Stimulated activated CD4-positive, alpha-beta T cell treated with anti-CD3 and anti-CD28 coated beads, Interleukin-12 subunit alpha, Interleukin-12 subunit beta, amount 100 ng/mL, for 4 hours (primary cell): ENCODE measurements around the gene TENT4B.

Source experiments
- DNase-seq: peaks from one replicate; pipeline ENCODE4 v3.0.0-alpha.2; 2020

TENT4B gene

DNA sequence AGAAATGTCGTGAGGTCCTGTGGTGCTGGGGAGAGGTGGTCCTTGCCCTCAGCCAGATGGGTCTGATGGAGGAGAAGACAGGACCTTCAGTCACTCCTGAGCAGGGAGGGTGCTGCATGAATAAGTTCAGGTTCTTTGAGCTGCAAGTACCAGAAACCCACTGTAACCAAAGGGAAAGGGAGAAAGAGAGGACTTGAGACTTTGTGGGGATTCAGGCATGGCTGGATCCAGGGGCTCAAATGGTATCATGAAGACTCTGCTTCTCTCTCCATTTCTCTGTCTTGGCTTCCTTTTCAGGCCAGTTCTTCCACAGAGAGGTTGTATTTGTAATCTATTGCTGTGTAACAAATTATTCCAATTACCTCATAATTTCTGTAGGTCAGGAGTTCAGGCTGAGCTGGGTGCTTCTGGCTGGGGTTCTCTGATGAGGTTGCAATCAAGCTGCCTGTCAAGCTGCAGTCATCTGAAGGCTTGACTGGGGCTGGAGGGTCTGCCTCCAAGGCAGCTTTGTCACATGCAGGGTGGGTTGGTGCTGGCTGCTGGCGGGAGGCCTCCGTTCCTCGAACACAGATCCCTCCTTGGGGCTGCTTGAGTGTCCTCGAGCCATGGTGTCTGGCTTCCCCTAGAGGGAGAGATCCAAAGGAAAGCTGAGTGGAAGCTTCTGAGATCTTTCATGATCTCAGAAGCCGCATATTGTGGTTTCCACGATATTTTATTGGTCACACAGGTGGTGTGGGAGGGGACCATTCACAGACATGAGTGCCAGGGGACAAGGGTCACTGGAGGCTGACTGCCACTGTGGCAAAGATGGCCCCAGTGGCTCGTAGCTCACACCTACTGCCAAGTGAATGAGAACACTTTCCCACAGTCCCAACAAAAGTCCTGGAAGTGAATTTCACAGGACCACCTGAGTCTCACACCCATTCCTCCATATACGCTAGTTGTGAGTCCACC, 107.4 kb downstream of the TENT4B start:
- DNase-seq, result no peak

DNA sequence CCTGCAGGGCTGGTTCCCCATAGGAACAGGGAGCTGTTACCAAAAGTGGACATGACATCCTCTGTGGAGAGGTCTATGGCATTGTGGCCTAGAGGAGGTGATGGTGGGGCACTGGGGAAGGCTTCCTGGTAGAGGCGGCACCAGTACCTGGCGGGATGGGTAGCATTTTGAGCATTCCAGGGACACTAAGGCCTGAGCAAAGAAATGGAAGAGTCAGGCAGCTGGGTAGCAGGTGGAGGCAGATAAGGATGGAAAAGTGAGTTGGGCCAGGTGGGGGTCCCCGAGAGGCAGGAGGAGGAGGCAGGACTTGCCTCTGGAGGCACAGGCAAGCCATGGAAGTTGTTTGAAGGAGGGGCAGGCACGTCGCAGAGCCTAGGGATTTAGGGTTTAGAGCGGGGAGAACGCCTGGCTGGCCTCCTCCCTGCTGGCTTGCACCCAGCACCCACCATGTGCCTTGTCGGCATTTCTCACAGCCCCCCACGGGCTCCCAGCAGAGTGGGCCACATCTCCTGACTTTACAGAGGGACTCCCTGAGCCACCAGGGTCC, 108.1 kb downstream of the TENT4B start:
- no peak for DNase-seq

DNA sequence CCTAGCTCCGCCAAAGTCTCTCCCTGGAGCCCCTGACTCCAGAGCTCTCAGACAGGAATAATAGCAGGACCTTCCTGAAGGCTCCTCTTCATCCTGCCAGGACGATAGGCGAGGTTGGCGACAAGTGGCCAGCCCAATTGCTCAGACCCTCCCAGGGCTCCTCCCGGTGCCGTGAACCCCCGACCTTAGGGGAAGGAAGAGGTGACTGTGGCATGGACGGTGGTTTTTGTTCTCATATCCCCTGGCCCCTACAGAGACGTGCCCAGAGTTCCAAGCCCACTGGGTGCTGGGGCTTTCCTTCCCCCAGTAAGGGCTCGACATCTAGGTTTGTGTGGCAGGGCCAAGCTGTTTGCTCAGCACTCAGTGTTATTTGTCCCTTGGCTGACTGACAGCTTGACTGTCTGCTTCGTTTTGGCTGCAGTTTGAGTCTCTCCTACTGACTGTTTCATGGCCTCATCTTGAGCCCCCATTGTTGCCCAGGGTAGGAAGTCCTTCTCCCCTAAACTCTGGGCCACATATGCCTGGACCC, 108.7 kb downstream of the TENT4B start:
- DNase-seq, result no peak

DNA sequence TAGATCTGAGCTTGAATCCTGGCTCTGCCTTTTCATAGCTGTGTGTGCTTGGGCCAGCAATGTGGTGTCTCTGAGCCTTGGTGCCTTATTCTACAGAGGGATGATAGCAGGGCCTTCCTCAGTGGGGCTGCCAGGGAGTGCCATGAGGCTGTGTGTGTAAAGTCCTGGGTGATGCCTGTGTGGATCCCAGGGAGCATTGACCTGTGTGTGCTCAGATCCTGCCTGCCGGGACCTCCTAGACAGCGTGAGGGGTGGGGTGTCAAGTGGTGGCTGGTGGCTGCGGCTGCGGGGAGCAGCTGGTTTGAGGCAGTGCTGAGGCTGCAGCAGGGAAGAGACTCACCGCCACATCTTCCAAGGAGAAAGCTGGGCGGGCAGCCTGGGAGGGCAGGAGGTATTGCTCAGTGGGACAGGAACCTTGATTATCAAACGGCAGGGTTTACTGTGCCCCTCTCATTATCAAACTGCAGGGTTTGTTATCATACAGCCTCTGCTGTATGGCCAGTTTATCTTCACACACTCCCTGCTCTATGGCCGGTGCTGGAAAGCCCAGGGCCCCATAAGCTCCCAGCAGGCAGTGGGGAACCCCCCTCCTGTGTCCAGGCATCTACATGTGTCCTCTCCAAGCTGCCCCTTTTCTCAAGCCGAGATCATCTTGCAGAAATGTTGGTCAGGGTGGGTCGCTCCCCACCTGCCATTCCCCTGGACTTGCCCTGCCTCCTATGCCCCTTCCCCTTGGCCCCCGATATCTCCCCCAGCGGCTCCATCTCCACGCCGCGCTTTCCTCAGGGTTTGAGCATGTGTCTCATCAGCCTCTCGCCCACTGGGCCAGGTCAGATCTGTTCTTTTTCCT, 110.2 kb downstream of the TENT4B start:
- no peak for DNase-seq

DNA sequence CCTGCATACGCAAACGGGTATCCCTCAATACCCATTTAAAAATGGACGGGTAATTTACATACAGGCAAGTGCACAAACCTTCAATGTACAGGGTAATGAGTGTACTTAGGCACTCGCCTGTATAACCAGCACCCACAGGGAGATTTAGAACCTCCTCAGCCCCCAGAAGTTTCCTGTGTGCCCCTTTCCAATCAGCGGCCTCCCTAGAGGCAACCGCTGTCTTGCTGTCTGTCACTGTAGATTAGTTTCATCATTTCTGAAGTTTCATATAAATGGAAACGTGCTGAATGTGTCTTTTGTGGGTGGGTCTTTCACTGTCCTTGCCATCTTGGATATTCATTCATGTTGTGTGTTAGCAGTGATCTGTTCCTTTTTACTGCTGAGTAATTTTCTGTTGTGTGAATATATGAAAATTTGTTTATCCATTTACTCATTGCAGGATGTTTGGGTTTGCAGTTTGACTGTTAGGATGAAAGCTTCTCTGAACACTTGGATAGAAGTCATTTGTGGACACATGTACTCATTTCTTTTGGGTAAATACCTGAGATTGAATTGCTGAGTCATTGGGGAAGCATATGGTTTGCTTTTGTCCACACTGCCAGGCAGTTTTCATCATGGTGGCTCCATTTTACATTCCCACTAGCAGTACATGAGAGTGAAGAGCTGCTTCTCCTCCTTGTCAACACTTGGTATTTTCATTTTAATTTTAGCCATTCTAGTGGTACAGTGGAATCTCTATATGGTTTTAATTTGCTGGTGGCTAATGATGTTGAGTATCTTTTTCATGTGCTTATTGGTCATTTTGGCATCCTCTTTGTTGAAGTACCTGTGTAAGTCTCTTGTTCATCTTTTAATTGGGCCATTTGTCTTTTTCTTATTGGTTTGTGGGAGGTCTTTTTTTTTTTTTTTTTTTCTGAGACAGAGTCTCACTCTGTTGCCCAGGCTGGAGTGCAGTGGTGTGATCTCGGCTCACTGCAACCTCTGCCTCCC, 111.1 kb downstream of the TENT4B start:
- no peak for DNase-seq

DNA sequence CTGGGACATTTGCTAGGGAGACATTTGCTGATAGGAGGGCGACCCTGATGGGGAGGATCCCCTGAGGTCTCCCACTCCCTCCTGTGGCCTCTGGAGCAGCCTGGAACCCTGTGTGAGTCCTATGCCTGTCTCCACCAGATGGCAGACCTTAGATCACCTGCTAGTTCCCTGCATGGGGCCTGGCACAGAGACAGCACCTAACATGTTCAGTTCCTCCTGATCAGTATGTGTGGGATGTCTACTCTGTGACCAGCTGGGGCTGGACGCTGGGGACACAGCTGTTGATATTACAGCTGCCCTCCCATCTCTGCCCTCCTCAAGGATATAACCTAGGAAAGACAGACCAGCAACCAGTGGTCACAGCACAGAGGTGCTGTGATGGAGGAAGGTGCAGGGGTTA, 112.2 kb downstream of the TENT4B start:
- DNase-seq, result no peak

DNA sequence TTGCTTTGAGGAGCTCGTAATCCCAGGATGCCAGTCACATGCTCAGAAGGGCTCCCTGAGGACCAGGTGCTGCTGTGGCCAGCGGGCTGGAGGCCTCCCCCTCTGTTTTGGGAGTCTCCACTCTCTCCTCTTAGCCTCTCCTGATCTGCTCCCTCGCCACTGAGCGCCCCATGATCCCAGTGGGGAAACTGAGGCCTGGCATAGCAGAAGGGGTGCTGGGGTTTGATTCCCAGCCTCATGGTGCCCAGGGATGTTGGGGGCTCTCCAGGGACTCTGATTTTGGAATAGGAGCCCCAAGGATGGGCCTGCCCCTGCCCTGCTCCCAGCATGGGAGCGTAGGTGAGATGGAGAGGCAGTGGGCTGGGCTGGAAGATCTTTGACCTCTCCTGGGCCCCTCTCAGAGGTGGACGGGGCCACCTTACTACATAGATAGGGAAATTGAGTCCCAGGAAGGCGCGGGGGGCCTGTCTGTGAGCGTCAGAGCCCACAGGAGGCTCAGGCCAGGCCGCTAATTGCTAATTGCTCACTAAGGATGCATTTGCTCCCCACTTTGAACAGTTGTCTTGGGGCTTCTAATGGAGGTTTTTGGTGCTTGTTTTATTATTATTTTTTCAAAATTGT, 112.7 kb downstream of the TENT4B start:
- DNase-seq, result no peak

DNA sequence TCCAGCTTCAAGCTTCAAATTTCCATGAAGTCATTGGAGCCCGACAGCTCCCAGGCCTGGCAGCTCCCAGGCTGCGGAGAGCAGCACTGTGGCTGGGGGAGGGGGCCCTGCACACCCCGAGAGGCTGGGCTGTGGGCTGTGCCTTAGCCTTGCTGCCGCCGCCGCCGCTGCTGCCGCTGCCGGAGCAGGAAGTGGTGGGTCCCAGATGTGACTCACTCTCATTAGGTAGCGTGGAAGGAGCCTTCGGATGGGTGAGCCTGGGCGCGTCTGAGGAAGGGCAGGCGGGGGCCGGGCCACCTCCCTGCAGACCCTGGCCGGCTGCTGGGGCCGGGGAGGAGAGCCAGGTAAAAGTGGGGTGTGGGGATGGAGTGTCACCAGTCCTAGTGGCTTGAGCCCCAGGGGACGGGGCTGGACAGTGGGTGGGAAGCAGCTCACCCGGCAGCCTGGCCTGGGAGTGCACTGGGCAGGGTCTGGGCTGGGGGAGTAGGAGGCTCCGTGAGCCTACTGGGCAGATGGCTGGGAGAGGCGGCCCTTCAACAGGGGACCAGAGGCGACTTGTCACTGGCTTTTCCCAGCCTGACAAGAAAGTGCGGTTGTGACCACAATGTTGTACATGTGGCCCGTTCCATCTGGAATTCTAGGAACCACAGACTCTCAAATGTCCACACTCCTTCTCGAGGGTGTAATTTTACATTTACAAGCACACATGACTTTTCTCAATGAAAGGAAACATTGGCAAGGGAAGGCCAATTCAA, 113.4 kb downstream of the TENT4B start, which contains the start of gene ADCY7:
ADCY7 (plus strand) TSS at position 215 of the 755 bp plus-strand sequence. CDS start 21,629 bp downstream, outside the sequence.
- DNase-seq, result peak; percentile 80

DNA sequence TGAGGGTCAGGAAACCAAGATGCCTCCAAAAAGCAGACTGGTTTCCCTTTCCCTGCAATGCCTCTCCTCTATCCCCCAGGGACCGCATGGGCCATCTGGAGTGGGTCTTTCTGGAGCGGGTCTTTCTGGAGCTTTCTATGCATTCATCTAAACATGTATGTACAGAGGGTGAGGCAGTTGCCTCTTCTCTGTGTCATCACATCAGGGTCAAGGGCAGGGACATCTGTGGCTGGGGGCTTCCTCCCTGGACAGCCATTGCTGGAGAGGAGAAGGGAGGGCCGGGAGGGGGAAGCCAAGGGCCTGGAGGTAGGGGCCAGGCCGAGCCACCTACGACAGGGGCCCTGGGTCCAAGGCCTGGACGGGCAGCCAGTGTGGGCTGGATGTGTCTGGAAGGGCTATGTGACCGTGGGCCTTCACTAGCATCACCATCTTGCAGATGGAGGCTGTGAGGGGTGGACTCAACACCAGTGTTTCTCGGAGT, 114.1 kb downstream of the TENT4B start:
- DNase-seq, result no peak

DNA sequence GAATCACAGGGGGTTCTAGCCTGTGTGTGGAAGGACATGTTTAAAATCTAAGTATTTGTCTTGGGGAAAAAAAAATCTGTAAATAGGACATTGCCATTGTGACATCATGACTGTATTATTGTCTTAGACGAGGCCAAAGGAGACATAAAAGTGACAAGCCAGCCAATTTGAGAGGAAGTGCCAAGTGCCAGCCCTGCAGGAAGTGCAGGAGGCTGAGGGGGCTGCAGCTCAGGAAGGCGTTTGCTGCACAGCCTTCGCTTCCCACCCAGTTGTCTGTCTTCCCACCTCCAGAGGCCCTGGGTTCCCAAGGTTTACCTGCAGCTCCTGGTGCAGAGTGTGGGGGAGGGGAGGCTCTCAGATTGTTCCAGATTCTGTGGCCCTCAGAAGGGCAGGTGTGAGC, 114.5 kb downstream of the TENT4B start:
- no peak for DNase-seq

DNA sequence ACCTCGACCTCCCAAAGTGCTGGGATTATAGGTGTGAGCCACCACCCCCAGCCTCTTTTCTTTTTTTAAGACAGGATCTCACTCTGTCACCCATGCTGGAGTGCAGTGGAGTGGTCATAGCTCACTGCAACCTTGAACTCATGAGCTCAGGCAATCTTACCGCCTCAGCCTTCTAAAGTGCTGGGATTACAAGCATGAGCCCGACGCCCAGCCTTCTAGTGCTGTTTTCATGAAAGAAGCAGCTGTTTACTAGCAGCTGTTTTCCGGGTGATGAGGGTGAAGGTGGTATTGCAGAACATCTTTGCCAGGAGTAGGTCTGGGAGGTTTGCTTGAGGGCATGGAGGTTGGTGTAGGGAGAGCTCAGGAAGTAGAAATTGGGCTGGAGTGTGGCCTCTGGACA, 115.2 kb downstream of the TENT4B start:
- DNase-seq, result no peak

DNA sequence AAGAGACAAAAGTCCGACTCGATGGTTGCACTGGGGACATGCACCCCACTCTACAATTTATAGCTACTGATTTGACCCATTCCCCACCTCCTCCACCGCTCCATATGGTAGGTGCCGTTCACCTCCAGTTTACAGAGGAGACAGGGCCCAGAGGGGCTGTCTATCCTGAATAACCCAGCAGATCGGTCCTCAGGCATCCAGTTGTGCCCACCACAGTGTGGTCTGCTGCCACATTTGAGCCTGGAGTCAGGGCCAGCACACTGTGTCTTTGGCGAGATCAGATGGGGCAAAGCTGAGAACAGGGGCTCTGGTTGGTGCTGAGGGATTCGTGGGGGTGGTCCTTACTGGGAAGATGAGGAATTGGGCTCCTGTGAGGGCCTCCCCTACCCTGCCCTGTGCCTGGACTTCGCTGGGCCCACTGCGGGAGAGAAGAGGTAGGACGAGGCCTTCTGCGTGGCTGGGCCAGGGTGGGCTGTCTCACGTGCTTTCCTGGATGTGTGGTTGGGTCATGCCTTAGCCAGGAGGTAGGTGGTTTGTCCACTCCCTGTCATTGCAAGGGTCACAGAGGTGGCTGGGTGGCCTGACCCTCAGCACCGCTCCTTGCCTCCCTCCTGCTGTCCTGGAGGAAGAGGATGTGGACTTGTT, 116.1 kb downstream of the TENT4B start:
- no peak for DNase-seq

DNA sequence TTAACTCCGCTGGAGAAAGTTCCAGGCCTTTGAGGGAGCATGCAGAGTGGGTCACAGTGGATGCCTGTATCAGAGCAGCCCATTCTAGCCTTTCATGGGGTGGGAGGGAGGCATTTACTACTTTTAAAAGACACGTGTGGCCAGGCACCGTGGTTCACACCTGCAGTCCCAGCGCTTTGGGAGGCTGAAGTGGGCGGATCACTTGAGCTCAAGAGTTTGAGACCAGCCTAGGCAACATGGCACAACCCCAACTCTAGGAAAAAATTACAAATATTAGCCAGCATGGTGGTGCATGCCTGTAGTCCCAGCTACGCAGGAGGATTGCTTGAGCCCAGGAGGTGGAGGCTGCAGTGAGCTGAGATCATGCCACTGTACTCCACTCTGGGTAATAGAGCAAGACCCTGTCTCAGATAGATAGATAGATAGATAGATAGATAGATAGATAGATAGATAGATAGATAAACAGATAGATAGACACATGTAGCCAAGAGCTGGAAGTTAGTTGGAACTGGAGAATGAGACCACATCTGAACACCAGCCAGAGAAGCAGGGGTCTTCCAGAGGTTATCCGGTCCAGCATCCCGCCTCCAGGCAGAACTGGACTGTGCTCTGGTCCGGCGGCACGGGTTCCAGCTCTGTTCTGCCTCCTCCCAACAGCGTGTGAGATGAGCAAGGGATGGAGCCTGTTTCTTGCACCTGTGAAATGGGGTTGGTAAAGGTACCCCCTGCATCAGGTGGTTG, 116.8 kb downstream of the TENT4B start:
- DNase-seq, result no peak

DNA sequence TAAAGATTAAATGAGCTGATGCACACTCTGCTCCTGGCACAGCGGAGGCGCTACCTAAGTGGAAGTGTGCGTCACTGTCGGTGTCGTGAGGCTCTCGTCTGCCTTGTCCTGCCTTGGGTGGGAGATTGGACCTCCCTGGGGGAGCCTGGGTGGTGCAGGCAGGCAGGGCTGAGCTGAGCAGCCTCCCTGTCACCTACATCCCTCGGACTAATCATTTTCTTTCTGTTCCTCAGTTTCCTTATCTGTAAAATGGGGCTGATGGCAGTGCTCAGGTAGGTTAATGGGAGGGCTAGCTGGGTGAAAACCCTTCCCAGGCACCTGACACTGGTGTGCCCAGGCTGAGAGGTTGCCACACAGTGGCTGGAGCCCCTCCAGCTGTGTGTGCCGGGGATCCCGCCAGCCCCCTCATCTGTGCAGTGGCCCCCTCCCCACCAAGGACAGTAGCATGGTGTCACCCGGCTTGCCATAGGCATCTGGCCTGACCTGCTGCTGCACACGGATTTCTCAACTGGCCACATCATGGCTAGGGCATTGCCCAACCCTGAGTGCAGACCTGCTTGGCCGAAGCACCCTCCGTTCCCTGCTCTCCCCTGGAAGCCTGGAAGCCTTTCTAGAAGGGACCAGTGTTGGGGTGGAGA, 117.5 kb downstream of the TENT4B start:
- DNase-seq, result no peak

DNA sequence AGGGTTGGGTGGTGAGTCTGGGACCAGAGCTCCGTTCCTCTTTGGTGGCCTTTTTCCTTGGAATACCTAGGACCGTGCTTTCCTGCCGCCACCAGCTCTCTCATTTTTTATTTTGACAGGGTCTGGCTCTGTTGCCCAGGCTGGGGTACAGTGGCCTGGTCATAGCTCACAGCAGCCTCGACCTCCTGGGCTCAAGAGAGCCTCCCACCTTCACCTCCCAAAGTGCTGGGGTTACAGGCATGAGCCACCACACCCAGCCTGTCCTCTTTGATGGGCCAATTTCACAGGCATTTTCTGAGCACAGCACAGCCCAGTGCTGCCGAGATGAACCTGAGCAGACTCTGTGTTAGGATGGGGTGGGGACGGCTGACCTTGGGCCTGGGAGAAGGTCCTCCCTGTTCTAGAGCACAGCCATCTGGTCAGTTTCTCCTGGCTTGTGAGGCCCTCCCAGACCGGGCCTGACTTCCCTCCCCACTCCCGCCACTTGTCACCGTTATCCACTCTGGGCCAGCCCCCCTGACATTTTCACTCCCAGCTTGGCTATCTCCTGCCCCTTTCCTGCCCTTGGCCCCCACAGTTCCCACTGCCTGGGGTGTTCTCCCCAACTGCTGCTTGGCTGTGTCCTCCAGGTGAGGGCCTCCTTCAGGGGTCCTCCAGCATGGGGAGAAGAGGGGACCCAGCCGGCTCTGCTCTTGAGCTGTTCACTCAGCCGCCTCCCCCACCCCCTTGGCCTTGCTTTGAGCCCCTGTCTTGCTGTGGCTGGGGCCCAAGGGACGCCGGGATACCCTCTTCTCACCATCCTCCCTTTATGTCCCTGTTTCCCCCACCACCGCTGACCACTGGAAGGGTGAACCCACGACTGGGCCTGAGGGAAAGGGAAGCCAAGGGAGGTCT, 118.3 kb downstream of the TENT4B start:
- DNase-seq, result no peak

DNA sequence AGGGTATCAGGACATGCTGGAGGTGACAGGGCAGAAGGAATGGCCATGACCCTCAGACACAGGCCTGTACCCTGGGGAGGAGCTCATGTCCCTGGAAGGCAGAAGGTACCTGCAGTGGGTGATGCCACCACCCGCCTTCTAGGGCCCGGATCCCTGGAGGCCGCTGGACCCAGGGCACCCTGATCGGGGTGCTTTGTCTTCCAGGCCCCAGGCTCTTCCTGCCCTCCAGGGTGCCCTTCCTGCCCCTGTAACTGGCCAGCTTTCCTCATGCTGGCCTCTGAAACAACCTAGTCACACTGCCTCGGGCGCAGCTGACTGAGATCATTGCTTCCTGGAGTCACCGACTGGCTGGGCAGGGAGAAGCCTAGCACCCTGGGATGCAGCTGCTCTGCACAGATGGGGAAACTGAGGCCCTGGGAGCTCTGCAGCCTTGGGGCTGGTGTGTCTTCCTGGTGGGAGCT, 119.0 kb downstream of the TENT4B start:
- DNase-seq, result no peak

DNA sequence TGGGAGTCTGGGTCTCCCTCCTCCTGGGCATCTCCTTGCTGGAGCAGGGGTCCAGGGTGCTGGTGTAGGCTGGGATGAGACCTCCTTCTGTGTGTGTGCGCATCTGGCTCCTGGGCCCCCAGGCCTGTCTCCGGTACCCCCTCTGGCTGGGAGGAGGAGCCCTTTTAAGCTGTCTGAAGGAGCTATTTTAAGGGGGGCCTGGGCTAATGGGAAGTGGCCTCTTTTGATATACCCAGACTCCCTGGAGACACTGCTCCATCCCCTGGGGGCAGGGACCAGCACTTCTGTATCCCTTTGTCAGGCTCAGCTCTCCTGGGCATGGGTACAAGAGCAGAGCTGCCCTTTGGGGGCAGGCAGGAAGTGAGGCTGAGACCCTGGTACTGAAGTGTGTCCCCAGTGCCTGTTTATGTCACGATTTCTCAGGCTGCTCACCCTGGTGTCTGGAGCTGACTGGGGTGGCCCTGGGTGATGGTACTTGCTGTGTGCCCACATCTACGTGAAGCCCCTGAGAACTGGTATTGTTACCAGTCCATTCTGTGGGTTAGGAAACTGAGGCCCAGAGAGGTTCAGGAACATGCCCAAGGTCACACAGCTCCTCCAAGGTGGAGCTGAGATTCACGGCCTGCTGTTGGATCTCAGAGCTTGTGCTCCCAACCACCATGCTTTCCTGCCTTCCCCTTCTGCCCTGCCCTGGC, 119.7 kb downstream of the TENT4B start:
- no peak for DNase-seq
